CD14-positive monocyte (primary cell): ENCODE measurements around the gene FBXO4. TPM values are rescaled to one million over a fixed set of nuclear protein-coding genes. Genes with fewer than 3 reads are reported as not detected.

Experiments
- DNase-seq, 3 donors: peaks; one replicate each; pipeline ENCODE4 v3.0.0-alpha.2; 2011 to 2022
- H2AFZ ChIP-seq: 2 replicates; pipeline ENCODE4 v1.6.0; 2012; ENCODE audit warnings: mild to moderate bottlenecking, low read depth, low read length, inconsistent platforms; ENCODE audit not compliant: insufficient read depth, poor library complexity, severe bottlenecking
- H3K27ac ChIP-seq, 2 donors: 1 replicate in 1 of 2; 2 replicates in 1 of 2; pipeline ENCODE4 v1.5.1; 2012 to 2013; ENCODE audit warnings: low read length in 2 of 2, control low read depth in 1 of 2, inconsistent platforms in 1 of 2, low read depth in 1 of 2, mild to moderate bottlenecking in 1 of 2
- H3K27me3 ChIP-seq, 2 donors: one replicate each; pipeline versions ENCODE4 v1.6.0 to v1.6.1; 2011 to 2013; ENCODE audit warnings: low read length in 2 of 2; ENCODE audit not compliant: control insufficient read depth in 2 of 2, insufficient read depth in 2 of 2
- H3K36me3 ChIP-seq, 2 donors: replicated peaks in 1 of 2; 1 replicate in 1 of 2; 2 replicates in 1 of 2; pipeline versions ENCODE4 v1.5.1 to v1.6.1; 2012 to 2013; ENCODE audit warnings: low read length in 2 of 2, control low read depth in 1 of 2, inconsistent platforms in 1 of 2, mild to moderate bottlenecking in 1 of 2; ENCODE audit not compliant: insufficient read depth in 2 of 2, control insufficient read depth in 1 of 2
- H3K4me1 ChIP-seq, 2 donors: 1 replicate in 1 of 2; 2 replicates in 1 of 2; pipeline versions ENCODE4 v1.5.1 to v1.6.1; 2012 to 2013; ENCODE audit warnings: low read length in 2 of 2, control low read depth in 1 of 2, inconsistent platforms in 1 of 2, mild to moderate bottlenecking in 1 of 2, moderate library complexity in 1 of 2; ENCODE audit not compliant: insufficient read depth in 2 of 2, control insufficient read depth in 1 of 2
- H3K4me2 ChIP-seq: replicated peaks from 2 replicates; pipeline ENCODE3; 2012; ENCODE audit warnings: low read length, moderate library complexity, mild to moderate bottlenecking; ENCODE audit not compliant: poor library complexity, severe bottlenecking; ENCODE audit errors: extremely low read depth
- H3K4me3 ChIP-seq, 3 experiments: fragments of 200-600 bp in 1 of 3; sonication (generic) in 1 of 3; replicated peaks in 1 of 3; 1 replicate in 2 of 3; 2 replicates in 1 of 3; pipeline ENCODE4 v1.5.1; 2011 to 2013; ENCODE audit warnings: low read length in 3 of 3, mild to moderate bottlenecking in 3 of 3, control low read depth in 2 of 3, low read depth in 2 of 3, inconsistent platforms in 1 of 3, moderate library complexity in 1 of 3
- H3K79me2 ChIP-seq: 2 replicates; pipeline ENCODE4 v1.6.0; 2012; ENCODE audit warnings: mild to moderate bottlenecking, control low read depth, inconsistent platforms, low read length, moderate library complexity; ENCODE audit not compliant: insufficient read depth
- H3K9ac ChIP-seq: 2 replicates; pipeline ENCODE4 v1.6.0; 2017; ENCODE audit warnings: low read length, mild to moderate bottlenecking; ENCODE audit not compliant: insufficient read depth, poor library complexity, severe bottlenecking
- H3K9me3 ChIP-seq, 2 donors: replicated peaks in 1 of 2; 1 replicate in 1 of 2; 2 replicates in 1 of 2; pipeline versions ENCODE4 v1.5.1 to v1.6.1; 2012 to 2013; ENCODE audit warnings: low read length in 2 of 2, control low read depth in 1 of 2; ENCODE audit not compliant: control insufficient read depth in 1 of 2, insufficient read depth in 1 of 2
- H4K20me1 ChIP-seq: 2 replicates; pipeline ENCODE4 v1.6.0; 2012; ENCODE audit warnings: mild to moderate bottlenecking, low read length, control low read depth, moderate library complexity; ENCODE audit not compliant: insufficient read depth
- H3K27ac Mint-ChIP-seq, 7 donors: one replicate each; pipeline ENCODE4 v1.8.0; 2020; ENCODE audit warnings: mild to moderate bottlenecking in 7 of 7, mixed read lengths in 7 of 7, moderate library complexity in 6 of 7, inconsistent platforms in 2 of 7
- H3K27me3 Mint-ChIP-seq, 3 donors: one replicate each; pipeline ENCODE4 v1.8.0; 2021 to 2022; ENCODE audit warnings: low read depth in 3 of 3, mild to moderate bottlenecking in 3 of 3, mixed read lengths in 3 of 3, moderate library complexity in 3 of 3, inconsistent platforms in 1 of 3
- H3K36me3 Mint-ChIP-seq, 2 donors: one replicate each; pipeline ENCODE4 v1.8.0; 2020; ENCODE audit warnings: mixed read lengths in 2 of 2, inconsistent platforms in 1 of 2, mild to moderate bottlenecking in 1 of 2
- H3K4me1 Mint-ChIP-seq: one replicate; pipeline ENCODE4 v1.8.0; 2020; ENCODE audit warnings: mild to moderate bottlenecking, mixed read lengths
- H3K4me3 Mint-ChIP-seq, 2 donors: one replicate each; pipeline ENCODE4 v1.8.0; 2020; ENCODE audit warnings: mild to moderate bottlenecking in 2 of 2, mixed read lengths in 2 of 2, moderate library complexity in 1 of 2
- H3K9me3 Mint-ChIP-seq, 7 donors: one replicate each; pipeline ENCODE4 v1.8.0; 2020 to 2022; ENCODE audit warnings: mixed read lengths in 7 of 7, mild to moderate bottlenecking in 6 of 7, moderate library complexity in 6 of 7, inconsistent platforms in 2 of 7
- CTCF ChIP-seq: fragments of 200-600 bp; IDR thresholded peaks from one replicate; pipeline ENCODE4 v1.8.0; 2022; ENCODE audit warnings: antibody characterized with exemption, mild to moderate bottlenecking
- WGBS: methylation state at CpG from one replicate; pipeline ENCODE4 v1.1.5; 2013; ENCODE audit warnings: missing lambda C conversion rate; ENCODE audit not compliant: insufficient coverage; 5-methylcytosine and 5-hydroxymethylcytosine counted together
- intact Hi-C, 2 donors: fragments of 100-400 bp; cut with micrococcal nuclease; formaldehyde crosslinking; loops; one replicate each; pipeline versions ENCODE4 v1.15.0 to v1.15.1; 2023
- polyA plus RNA-seq, 3 donors: library from polyadenylated mRNA; depleted of rRNA in 1 of 3; unstranded in 2 of 3; stranded (reverse) in 1 of 3; fragments of 300-500 nt in 2 of 3; fragments of >200 nt in 1 of 3; fragmentation: Illumina TruSeq in 2 of 3; gene quantifications; 1 replicate in 2 of 3; 2 replicates in 1 of 3; pipeline ENCODE4 v1.2.3, GENCODE V29; 2012 to 2021
- small RNA-seq: library from RNA; depleted of rRNA; stranded (forward); fragments of <200 nt; gene quantifications from one replicate; pipeline ENCODE3, GENCODE V24; 2012; ENCODE audit warnings: low read depth; ENCODE audit not compliant: insufficient read length

The FBXO4 gene
- polyA plus RNA-seq, 3 donors = 3.7 to 10.4 (median 8.7) TPM

- H3K36me3 ChIP-seq = no peaks in the 10 kb centered on the region
- intact Hi-C loops = no loop called here
- TF ChIP-seq CTCF = no peak
- no peaks in the 10 kb centered on the region for H3K4me1 ChIP-seq
- H3K79me2 ChIP-seq = no peaks in the 10 kb centered on the region
- Mint-ChIP-seq H3K27me3 (peaks cover 2 to 4% (median 2%) of the 10 kb centered on the region in 3 donors), H3K4me3 (no peak overlapping the region), H3K9me3 (peaks cover 0 to 2% (median 0%) of the 10 kb centered on the region in 7 donors), H3K4me1 (no peaks in the 10 kb centered on the region), H3K36me3 (no peaks in the 10 kb centered on the region), H3K27ac (no peak overlapping the region)
- H3K4me3 ChIP-seq = no peak overlapping the region
- H3K9me3 ChIP-seq = no peaks in the 10 kb centered on the region
- H4K20me1 ChIP-seq = no peaks in the 10 kb centered on the region
- H3K4me2 ChIP-seq = no peak overlapping the region
- no peak for DNase-seq
- H3K9ac ChIP-seq = no peak overlapping the region
- H3K27me3 ChIP-seq = peaks cover 0 to 2% of the 10 kb centered on the region in 2 donors
- H2AFZ ChIP-seq = no peak overlapping the region
- H3K27ac ChIP-seq = no peak overlapping the region
These were observed 58.2 kb downstream of the FBXO4 start for GRCh38 chr5:41983284-41983683.

- H3K4me3 ChIP-seq = no peak overlapping the region
- H3K9ac ChIP-seq = no peak overlapping the region
- no peak overlapping the region for H3K27ac ChIP-seq
- peaks cover 0 to 2% of the 10 kb centered on the region in 2 donors for H3K27me3 ChIP-seq
- DNase-seq = no peak
- H3K4me2 ChIP-seq = no peak overlapping the region
- intact Hi-C loops = no loop called here
- TF ChIP-seq CTCF = no peak
- H3K27me3 Mint-ChIP-seq = peaks cover 2 to 4% (median 3%) of the 10 kb centered on the region in 3 donors
- H3K9me3 ChIP-seq = no peaks in the 10 kb centered on the region
- no peaks in the 10 kb centered on the region for H3K4me1 Mint-ChIP-seq
- no peak overlapping the region for H2AFZ ChIP-seq
- H3K27ac Mint-ChIP-seq = no peak overlapping the region
- H3K79me2 ChIP-seq = no peaks in the 10 kb centered on the region
- no peaks in the 10 kb centered on the region for H3K4me1 ChIP-seq
- H3K9me3 Mint-ChIP-seq = peaks cover 0 to 2% (median 0%) of the 10 kb centered on the region in 7 donors
- whole genome bisulfite sequencing = no CpG with 5 or more reads among the region's 3 CpGs
- no peaks in the 10 kb centered on the region for H3K36me3 Mint-ChIP-seq
- H3K36me3 ChIP-seq = no peaks in the 10 kb centered on the region
- H3K4me3 Mint-ChIP-seq = no peak overlapping the region
- no peaks in the 10 kb centered on the region for H4K20me1 ChIP-seq
These were observed 61.0 kb downstream of the FBXO4 start for GRCh38 chr5:41985945-41986695.

Small RNA genes lying within 50 kb of the gene (small RNA-seq; reads per million reads assigned to genes)
- gene RF00019 = not detected

Other genes with a start within 250 kb of the FBXO4 start
- 1 to 10 TPM; 1.3 to 3.4 (median 1.9) TPM for gene OXCT1, start 54.9 kb upstream of the FBXO4 start, polyA plus RNA-seq
- gene RIMOC1, start 20.9 kb upstream of the FBXO4 start, polyA plus RNA-seq = 10 to 100 TPM in 2 of 3 donors, 1 to 10 TPM in 1; 4.6 to 15.3 (median 11.2) TPM